Spinal cord (tissue), 10 donors: ENCODE data around the gene ETFBKMT. TPM values are rescaled to one million over a fixed set of nuclear protein-coding genes. Genes with fewer than 3 reads are reported as not detected.

Source experiments
- DNase-seq, 6 donors: peaks; one replicate each; pipeline versions ENCODE4 v3.0.0 to v3.0.0-alpha.2; 2013 to 2015; ENCODE audit warnings: low spot score in 6 of 6, low read depth in 4 of 6
- H3K27ac ChIP-seq: one replicate; pipeline ENCODE4 v1.5.1; 2013; ENCODE audit warnings: low read depth, low read length, control low read depth
- H3K27me3 ChIP-seq: one replicate; pipeline ENCODE4 v1.6.1; 2013; ENCODE audit warnings: low read length; ENCODE audit not compliant: control insufficient read depth, insufficient read depth
- H3K36me3 ChIP-seq: one replicate; pipeline ENCODE4 v1.6.1; 2013; ENCODE audit warnings: low read length; ENCODE audit not compliant: control insufficient read depth, insufficient read depth
- H3K4me1 ChIP-seq: one replicate; pipeline ENCODE4 v1.6.1; 2013; ENCODE audit warnings: low read length; ENCODE audit not compliant: control insufficient read depth, insufficient read depth
- H3K4me3 ChIP-seq: one replicate; pipeline ENCODE4 v1.5.1; 2013; ENCODE audit warnings: low read depth, low read length, control low read depth
- H3K9me3 ChIP-seq: one replicate; pipeline ENCODE4 v1.6.1; 2013; ENCODE audit warnings: low read length; ENCODE audit not compliant: control insufficient read depth, insufficient read depth
- WGBS: methylation state at CpG from one replicate; pipeline ENCODE4 v1.1.5; 2013; ENCODE audit warnings: missing lambda C conversion rate; ENCODE audit not compliant: insufficient coverage; 5-methylcytosine and 5-hydroxymethylcytosine counted together
- polyA plus RNA-seq, 2 donors: library from polyadenylated mRNA; unstranded; fragments of 120-200 nt; gene quantifications; one replicate each; pipeline ENCODE4 v1.2.1, GENCODE V29; 2013; ENCODE audit not compliant: insufficient read length in 2 of 2
- total RNA-seq, 2 donors: library from RNA; depleted of rRNA in 1 of 2; stranded (reverse); fragments of 120-200 nt in 1 of 2; fragments of >200 nt in 1 of 2; gene quantifications; one replicate each; pipeline versions ENCODE4 v1.2.3 to v1.2.4, GENCODE V29; 2013 to 2014
- donor health status: healthy.

ETFBKMT gene
- total and polyA plus RNA-seq, 4 donors, result 3.6 to 5.9 (median 4.6) TPM

- H3K36me3 ChIP-seq, result no peaks in the 10 kb centered on the region
- WGBS, result 70% methylated on average over 2 of the region's 6 CpGs
Observed at GRCh38 chr12:31631023-31631724, 28.3 kb upstream of the ETFBKMT start.

DNA sequence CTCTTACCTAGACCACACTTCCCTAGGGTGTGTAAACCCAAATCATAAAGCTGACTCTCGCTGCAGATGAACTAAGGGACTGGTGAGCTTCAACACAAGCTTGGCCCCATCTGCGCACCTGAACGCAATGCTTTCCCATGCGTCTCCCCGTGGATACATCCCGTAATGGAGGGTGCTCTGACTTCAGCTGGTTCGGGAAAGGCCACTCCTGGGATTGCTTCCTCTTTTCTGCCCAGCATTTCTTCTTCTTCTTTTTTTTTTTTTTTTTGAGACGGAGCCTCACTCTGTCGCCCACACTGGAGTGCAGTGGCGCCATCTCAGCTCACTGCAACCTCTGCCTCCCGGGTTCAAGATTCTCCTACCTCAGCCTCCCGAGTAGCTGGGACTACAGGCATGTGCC lies 27.7 kb upstream of the ETFBKMT start:
- no peaks in the 10 kb centered on the region for H3K36me3 ChIP-seq
- H3K27ac ChIP-seq, result no peak overlapping the region
- peaks cover 18% of the 10 kb centered on the region for H3K4me1 ChIP-seq
- no peak overlapping the region for H3K4me3 ChIP-seq
- no peaks in the 10 kb centered on the region for H3K27me3 ChIP-seq
- WGBS, result 99% methylated on average over 7 of the region's 12 CpGs
- H3K9me3 ChIP-seq, result no peaks in the 10 kb centered on the region
- DNase-seq, result no peak

More at GRCh38 chr12:31631023-31631724, 28.3 kb upstream of the ETFBKMT start:
- Histone ChIP-seq H3K27ac (no peak overlapping the region), H3K4me3 (no peak overlapping the region), H3K4me1 (peaks cover 14% of the 10 kb centered on the region), H3K27me3 (no peaks in the 10 kb centered on the region), H3K9me3 (no peaks in the 10 kb centered on the region)
- DNase-seq, result peak in 1 of 6 donors; percentile 9

DNA sequence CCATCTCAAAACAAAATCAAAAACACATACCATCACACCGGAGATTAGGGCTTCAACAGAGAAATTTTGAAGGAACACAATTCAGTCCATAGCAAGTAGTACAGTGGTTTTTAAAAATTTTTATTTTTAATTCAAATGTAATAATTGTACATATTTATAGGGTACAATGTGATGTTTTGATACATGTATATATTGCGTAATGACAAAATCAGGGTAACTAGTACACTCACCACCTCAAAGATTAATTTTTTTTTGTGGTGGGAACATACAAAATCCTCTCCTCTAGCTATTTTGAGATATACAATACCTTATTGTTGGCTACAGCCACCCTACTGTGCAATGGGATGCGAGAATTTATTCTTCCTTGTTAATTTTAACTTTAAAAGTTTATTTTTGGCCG lies 26.0 kb upstream of the ETFBKMT start:
- WGBS, result no CpG with 5 or more reads among the region's 4 CpGs
- Histone ChIP-seq H3K4me3 (no peak overlapping the region), H3K27ac (no peak overlapping the region), H3K27me3 (no peaks in the 10 kb centered on the region), H3K9me3 (no peaks in the 10 kb centered on the region), H3K36me3 (no peaks in the 10 kb centered on the region), H3K4me1 (peaks cover 12% of the 10 kb centered on the region)
- DNase-seq, result no peak

DNA sequence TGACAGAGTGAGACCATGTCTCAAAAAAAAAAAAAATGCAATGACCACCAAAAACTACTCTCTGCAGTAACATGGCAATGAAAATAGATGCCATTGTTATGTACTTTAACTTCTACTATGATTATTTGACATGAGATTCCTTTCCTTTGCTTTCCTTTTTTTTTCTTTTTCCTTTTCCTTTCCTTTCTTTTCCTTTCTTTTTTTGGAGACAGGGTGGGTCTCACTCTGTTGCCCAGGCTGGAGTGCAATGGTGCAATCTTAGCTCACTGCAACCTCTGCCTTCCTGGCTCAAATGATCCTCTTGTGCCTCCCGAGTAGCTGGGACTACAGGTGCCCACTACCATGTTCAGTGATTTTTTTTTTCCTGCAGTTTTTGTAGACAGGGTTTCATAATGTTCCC lies 24.9 kb upstream of the ETFBKMT start:
- WGBS, result no CpG with 5 or more reads among the region's 1 CpG
- Histone ChIP-seq H3K4me1 (peaks cover 12% of the 10 kb centered on the region), H3K36me3 (no peaks in the 10 kb centered on the region), H3K9me3 (no peaks in the 10 kb centered on the region), H3K4me3 (no peak overlapping the region), H3K27ac (no peak overlapping the region), H3K27me3 (no peaks in the 10 kb centered on the region)
- DNase-seq, result no peak

GRCh38 chr12:31641509-31642090 lies 17.9 kb upstream of the ETFBKMT start:
- WGBS, result 67% methylated on average over 3 of the region's 11 CpGs
- H3K36me3 ChIP-seq, result no peaks in the 10 kb centered on the region
- DNase-seq, result no peak
- no peaks in the 10 kb centered on the region for H3K27me3 ChIP-seq
- no peak overlapping the region for H3K27ac ChIP-seq
- H3K4me1 ChIP-seq, result peaks cover 8% of the 10 kb centered on the region
- no peaks in the 10 kb centered on the region for H3K9me3 ChIP-seq
- no peak overlapping the region for H3K4me3 ChIP-seq

DNA sequence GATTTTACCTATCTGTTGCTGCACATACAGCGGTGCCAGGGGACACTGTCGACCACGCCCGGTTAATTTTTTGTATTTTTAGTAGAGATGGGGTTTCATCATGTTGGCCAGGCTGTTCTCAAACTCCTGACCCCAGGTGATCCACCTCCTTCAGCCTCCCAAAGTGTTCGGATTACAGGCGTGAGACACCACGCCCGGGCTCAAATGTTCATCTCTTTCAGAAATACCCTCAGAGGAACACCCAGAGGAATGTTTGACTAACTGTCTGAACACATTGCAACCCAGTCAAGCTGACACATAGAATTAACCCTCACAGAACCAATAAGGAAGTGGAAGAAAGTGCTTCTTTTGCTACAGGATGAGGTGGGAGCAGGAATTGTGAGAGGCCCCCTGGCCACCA lies 15.0 kb upstream of the ETFBKMT start:
- H3K4me1 ChIP-seq, result peaks cover 6% of the 10 kb centered on the region
- no peaks in the 10 kb centered on the region for H3K27me3 ChIP-seq
- DNase-seq, result no peak
- no peak overlapping the region for H3K4me3 ChIP-seq
- WGBS, result 91% methylated on average over 6 of the region's 8 CpGs
- H3K36me3 ChIP-seq, result no peaks in the 10 kb centered on the region
- H3K9me3 ChIP-seq, result no peaks in the 10 kb centered on the region
- H3K27ac ChIP-seq, result no peak overlapping the region

DNA sequence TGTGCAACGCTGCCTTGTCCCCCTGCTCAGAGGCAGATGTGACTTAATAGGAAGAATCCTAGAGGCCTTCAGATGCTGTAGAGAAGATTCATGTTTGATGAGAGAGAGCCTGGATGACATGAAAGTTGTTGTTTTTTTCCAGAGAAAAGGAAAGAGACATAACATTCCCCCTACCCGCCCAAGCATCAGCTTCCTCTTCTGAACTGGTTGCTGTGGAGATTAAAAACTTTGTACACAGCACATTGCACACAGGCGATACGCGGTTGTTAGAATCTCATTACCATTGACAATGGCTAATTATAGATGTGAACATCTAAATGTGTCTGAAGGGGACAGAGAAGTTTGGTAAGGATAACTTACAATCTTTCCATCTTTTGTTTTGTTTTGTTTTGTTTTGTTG lies 13.6 kb upstream of the ETFBKMT start:
- WGBS, result 40% methylated on average over 1 of the region's 5 CpGs
- Histone ChIP-seq H3K4me3 (no peak overlapping the region), H3K27ac (no peak overlapping the region), H3K4me1 (peaks cover 6% of the 10 kb centered on the region), H3K9me3 (no peaks in the 10 kb centered on the region), H3K27me3 (no peaks in the 10 kb centered on the region), H3K36me3 (no peaks in the 10 kb centered on the region)
- DNase-seq, result peak in 1 of 6 donors; percentile 26

- H3K9me3 ChIP-seq, result no peaks in the 10 kb centered on the region
Observed at GRCh38 chr12:31647086-31647491, 12.4 kb upstream of the ETFBKMT start.

GRCh38 chr12:31650918-31651317 lies 8.6 kb upstream of the ETFBKMT start:
- WGBS, result 86% methylated on average over 4 of the region's 6 CpGs
- Histone ChIP-seq H3K4me1 (peaks cover 6% of the 10 kb centered on the region), H3K36me3 (no peaks in the 10 kb centered on the region), H3K27ac (no peak overlapping the region), H3K27me3 (no peaks in the 10 kb centered on the region), H3K4me3 (no peak overlapping the region), H3K9me3 (no peaks in the 10 kb centered on the region)
- no peak for DNase-seq

More at GRCh38 chr12:31647086-31647491, 12.4 kb upstream of the ETFBKMT start:
- H3K4me1 ChIP-seq, result peaks cover 6% of the 10 kb centered on the region
- no peak overlapping the region for H3K27ac ChIP-seq
- H3K36me3 ChIP-seq, result no peaks in the 10 kb centered on the region
- no peaks in the 10 kb centered on the region for H3K27me3 ChIP-seq
- DNase-seq, result no peak
- WGBS, result 65% methylated on average over 7 of the region's 7 CpGs
- no peak overlapping the region for H3K4me3 ChIP-seq
